GM23338 (cell line): Measurements from ENCODE around the gene ZC3H8. TPM values are rescaled to one million over a fixed set of nuclear protein-coding genes. Genes with fewer than 3 reads are reported as not detected.

Experiments used
- EZH2phosphoT487 ChIP-seq: fragments of 200-600 bp; sonication (generic); IDR thresholded peaks from one replicate; pipeline ENCODE4 v1.8.1; 2018; ENCODE audit warnings: antibody characterized with exemption; ENCODE audit not compliant: unreplicated experiment
- NANOG ChIP-seq: IDR thresholded peaks from 2 replicates; pipeline ENCODE4 v1.6.1; 2016; ENCODE audit warnings: antibody characterized with exemption, borderline replicate concordance
- REST ChIP-seq: IDR thresholded peaks from one replicate; pipeline ENCODE4 v1.6.1; 2018; ENCODE audit warnings: antibody characterized with exemption; ENCODE audit not compliant: unreplicated experiment
- polyA plus RNA-seq: library from polyadenylated mRNA; unstranded; fragments of >200 nt; fragmentation: Nextera tagmentation; extraction: Ambion mirVana; gene quantifications from 2 replicates; pipeline ENCODE4 v1.2.1, GENCODE V29; 2016
- total RNA-seq: library from RNA; depleted of rRNA; stranded (reverse); fragments of >200 nt; shearing (Covaris generic); gene quantifications from 2 replicates; pipeline ENCODE4 v1.2.3, GENCODE V29; 2014; rRNA removed

Gene ZC3H8
- total and polyA plus RNA-seq, 2 experiments from 2014 or later = 13.3 to 42.8 TPM

GRCh38 chr2:112162341-112162740 is 92.5 kb downstream of the ZC3H8 start (continued):
- TF ChIP-seq REST = no peak
- no peak for TF ChIP-seq EZH2phosphoT487
- TF ChIP-seq NANOG = no peak

Other genes with a start within 250 kb of the ZC3H8 start
- gene TMEM87B, start 199.8 kb downstream of the ZC3H8 start, total RNA-seq = 15.4 and 25.0 TPM in 2 replicates
- gene TMEM87B, start 199.8 kb downstream of the ZC3H8 start, polyA plus RNA-seq = 5.1 and 7.0 TPM in 2 replicates
- gene FBLN7, start 116.7 kb downstream of the ZC3H8 start, total RNA-seq = 1.4 TPM in 1 of 2 replicates, not detected in the other
- 0.14 and 0.16 TPM in 2 replicates for gene FBLN7, start 116.7 kb downstream of the ZC3H8 start, polyA plus RNA-seq
- 6.3 and 8.0 TPM in 2 replicates for gene ZC3H6, start 20.6 kb upstream of the ZC3H8 start, total RNA-seq
- gene ZC3H6, start 20.6 kb upstream of the ZC3H8 start, polyA plus RNA-seq = 4.7 and 4.9 TPM in 2 replicates
- 4.9 and 8.6 TPM in 2 replicates for gene RGPD8, start 178.6 kb upstream of the ZC3H8 start, total RNA-seq
- gene RGPD8, start 178.6 kb upstream of the ZC3H8 start, polyA plus RNA-seq = 0.54 and 1.1 TPM in 2 replicates
- 34.6 and 43.9 TPM in 2 replicates for gene TTL, start 227.1 kb upstream of the ZC3H8 start, total RNA-seq
- gene TTL, start 227.1 kb upstream of the ZC3H8 start, polyA plus RNA-seq = 10.1 and 10.4 TPM in 2 replicates